Prostate gland (tissue), 2 donors: ENCODE measurements around the gene ZDHHC17.

Experiments
- POLR2A ChIP-seq: fragments of 450-650 bp; IDR thresholded peaks from one replicate; pipeline ENCODE4 v1.6.1; 2016; ENCODE audit warnings: antibody characterized with exemption, mild to moderate bottlenecking
- POLR2AphosphoS5 ChIP-seq: sonication (generic); formaldehyde crosslinking; IDR thresholded peaks from one replicate; pipeline ENCODE4 v1.6.1; 2017; ENCODE audit warnings: antibody characterized with exemption
- TF ChIP-seq, protein P1 (sequence below), 4 experiments: fragments of 200-600 bp in 2 of 4; fragments of 450-650 bp in 2 of 4; sonication (generic) in 2 of 4; IDR thresholded peaks; 1 replicate in 3 of 4; 2 replicates in 1 of 4; pipeline ENCODE4 v1.5.1; 2016 to 2019; ENCODE audit warnings: antibody characterized with exemption in 4 of 4, mild to moderate bottlenecking in 2 of 4, moderate library complexity in 2 of 4

DNA sequence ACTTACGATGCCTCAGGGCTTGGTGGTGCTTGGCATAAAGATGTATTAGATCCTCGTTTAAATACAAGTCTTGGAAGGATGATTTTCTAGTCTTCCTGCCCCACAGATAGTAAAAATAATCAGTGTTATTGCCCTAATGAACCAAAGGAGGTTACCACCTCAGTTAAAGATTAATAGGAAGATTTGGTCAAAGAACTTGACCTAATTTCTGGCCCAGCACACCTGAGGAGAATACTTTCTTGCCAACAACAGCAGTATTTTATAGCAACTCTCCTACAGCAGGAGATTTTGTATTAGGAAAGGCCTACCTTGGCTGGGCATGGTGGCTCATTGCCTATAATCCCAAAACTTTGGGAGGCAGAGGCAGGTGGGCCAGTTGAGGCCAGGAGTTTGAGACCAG is 83.3 kb downstream of the ZDHHC17 start:
- TF ChIP-seq, protein P1, sequence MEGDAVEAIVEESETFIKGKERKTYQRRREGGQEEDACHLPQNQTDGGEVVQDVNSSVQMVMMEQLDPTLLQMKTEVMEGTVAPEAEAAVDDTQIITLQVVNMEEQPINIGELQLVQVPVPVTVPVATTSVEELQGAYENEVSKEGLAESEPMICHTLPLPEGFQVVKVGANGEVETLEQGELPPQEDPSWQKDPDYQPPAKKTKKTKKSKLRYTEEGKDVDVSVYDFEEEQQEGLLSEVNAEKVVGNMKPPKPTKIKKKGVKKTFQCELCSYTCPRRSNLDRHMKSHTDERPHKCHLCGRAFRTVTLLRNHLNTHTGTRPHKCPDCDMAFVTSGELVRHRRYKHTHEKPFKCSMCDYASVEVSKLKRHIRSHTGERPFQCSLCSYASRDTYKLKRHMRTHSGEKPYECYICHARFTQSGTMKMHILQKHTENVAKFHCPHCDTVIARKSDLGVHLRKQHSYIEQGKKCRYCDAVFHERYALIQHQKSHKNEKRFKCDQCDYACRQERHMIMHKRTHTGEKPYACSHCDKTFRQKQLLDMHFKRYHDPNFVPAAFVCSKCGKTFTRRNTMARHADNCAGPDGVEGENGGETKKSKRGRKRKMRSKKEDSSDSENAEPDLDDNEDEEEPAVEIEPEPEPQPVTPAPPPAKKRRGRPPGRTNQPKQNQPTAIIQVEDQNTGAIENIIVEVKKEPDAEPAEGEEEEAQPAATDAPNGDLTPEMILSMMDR (IDR thresholded peaks at IDR 0.05): no peak
- no peak for TF ChIP-seq POLR2A
- TF ChIP-seq POLR2AphosphoS5: no peak
